ENCODE results near the gene MICA. TPM values are rescaled to one million over a fixed set of nuclear protein-coding genes. Genes with fewer than 3 reads are reported as not detected.
"Not testable (repeated sequence)": the region's sequence is repeated elsewhere in the genome, so short reads cannot be mapped to it uniquely, and the experiment has no call there.

The MICA gene
- total RNA-seq, 1 donor from 2014 or later, result 19.2 TPM

GRCh38 chr6:31399589-31400466, 3.6 kb upstream of the MICA start:
- DNase-seq (ENCODE audit: low spot score in 2 of 2), result peak; percentile 54 to 97
- intact Hi-C loops (cut with DNase I), result loop anchor here (2.0 to 10.0 kb wide), 4 partner anchors 27 to 783 kb away; partner anchors contain the start of genes DDX39B, FLOT1, IER3 and MRPS18B
- peak; percentile 92 to 98 (median 94) for TF ChIP-seq CTCF (IDR thresholded peaks at IDR 0.05)
- Histone ChIP-seq H3K27ac (peak overlapping the region; percentile 92 to 95), H3K9me3 (no peaks in the 10 kb centered on the region), H3K27me3 (no peaks in the 10 kb centered on the region), H3K36me3 (peaks cover 0 to under 1% of the 10 kb centered on the region in 2 donors), H3K4me1 (peaks cover 9 to 17% of the 10 kb centered on the region in 2 donors), H3K4me3 (peak overlapping the region; percentile 68 to 76)

- peak in 1 of 2 donors; percentile 90 for DNase-seq (ENCODE audit: low spot score in 2 of 2)
- Histone ChIP-seq H3K4me3 (peak overlapping the region; percentile 68 to 76), H3K9me3 (no peaks in the 10 kb centered on the region), H3K36me3 (no peaks in the 10 kb centered on the region), H3K4me1 (peaks cover 9 to 20% of the 10 kb centered on the region in 2 donors), H3K27me3 (no peaks in the 10 kb centered on the region), H3K27ac (peak overlapping the region; percentile 92 to 95)
- intact Hi-C loops (cut with DNase I), result loop anchor here (2.0 to 10.0 kb wide), 4 partner anchors 26 to 783 kb away; partner anchors contain the start of genes DDX39B, FLOT1, IER3 and MRPS18B
- TF ChIP-seq CTCF (IDR thresholded peaks at IDR 0.05), result no peak
Observed at GRCh38 chr6:31400467-31401289, 2.7 kb upstream of the MICA start.

DNA sequence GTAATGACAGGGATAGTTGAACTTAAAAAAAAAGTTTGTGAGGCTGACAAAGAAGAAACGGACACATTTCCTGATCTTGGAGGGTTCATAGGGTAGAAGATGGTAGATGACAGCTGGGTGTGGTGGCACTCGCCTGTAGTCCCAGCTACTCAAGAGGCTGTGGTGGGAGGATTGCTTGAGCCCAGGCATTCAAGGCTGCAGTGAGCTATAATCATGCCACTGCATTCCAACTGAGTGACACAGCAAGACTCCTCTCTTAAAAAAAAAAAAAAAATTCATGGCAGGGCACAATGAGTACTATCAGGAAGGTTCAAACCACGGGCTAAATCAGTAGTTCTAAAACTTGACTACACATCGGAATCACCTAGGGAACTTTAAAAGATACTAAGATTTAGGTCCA, 2.0 kb upstream of the MICA start:
- H3K27ac ChIP-seq, result peak overlapping the region; percentile 92 to 95
- no peaks in the 10 kb centered on the region for H3K36me3 ChIP-seq
- H3K9me3 ChIP-seq, result no peaks in the 10 kb centered on the region
- no peaks in the 10 kb centered on the region for H3K27me3 ChIP-seq
- intact Hi-C loops (cut with DNase I), result loop anchor here (2.0 to 10.0 kb wide), 4 partner anchors 25 to 784 kb away; partner anchors contain the start of genes DDX39B, FLOT1, IER3 and MRPS18B
- TF ChIP-seq CTCF (IDR thresholded peaks at IDR 0.05), result no peak
- H3K4me1 ChIP-seq, result peaks cover 9 to 20% of the 10 kb centered on the region in 2 donors
- peak in 1 of 2 donors; percentile 81 for DNase-seq (ENCODE audit: low spot score in 2 of 2)
- H3K4me3 ChIP-seq, result peak overlapping the region; percentile 68 to 76

DNA sequence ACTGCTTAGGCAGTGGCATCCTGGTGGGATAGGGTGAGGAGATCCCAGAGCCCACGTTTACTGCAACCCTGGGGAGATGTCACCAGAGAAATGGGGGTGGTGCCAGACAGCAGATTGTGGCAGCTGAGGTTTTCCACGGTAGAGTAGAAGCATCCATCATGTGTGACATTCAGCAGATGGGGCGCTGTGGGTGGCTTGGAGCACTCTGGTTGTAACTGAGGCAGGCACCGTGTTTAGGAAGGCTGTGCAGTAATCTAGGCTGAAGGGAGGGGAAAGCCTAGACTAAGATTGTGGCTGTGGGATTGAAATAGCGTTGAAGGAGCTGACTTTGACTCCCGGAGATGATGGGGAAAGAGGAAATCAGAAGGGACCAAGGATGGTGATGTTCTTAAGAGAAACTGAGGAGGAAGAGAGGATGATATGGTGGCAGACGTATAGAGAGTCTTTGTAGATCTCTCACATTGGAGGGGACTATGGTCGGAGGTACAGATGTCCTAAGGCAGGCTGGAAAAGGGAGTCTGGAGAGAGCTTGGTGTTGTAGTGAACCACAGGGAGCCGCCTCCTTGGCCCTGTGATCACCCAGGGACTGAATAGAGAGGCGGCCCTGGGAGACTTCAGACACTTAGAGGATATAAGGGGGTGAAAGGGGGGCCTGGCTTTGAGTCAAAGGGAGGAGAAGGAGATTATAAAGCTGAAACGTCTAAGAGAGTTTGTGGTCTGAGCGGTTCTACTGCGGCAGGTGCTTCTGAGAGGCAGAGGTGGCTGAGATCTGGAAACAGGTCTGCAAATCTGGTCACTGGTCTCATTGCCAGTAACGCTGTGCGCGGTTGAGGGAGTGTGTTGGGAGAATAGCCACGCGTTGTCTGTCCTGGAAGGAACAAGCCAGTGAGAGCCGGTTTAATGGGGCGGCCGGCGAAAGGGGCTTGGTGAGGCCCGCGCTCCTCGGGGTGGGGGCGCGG, 792 bp upstream of the MICA start:
- Histone ChIP-seq H3K27me3 (no peaks in the 10 kb centered on the region), H3K27ac (peak overlapping the region; percentile 92 to 95), H3K36me3 (no peaks in the 10 kb centered on the region), H3K9me3 (no peaks in the 10 kb centered on the region), H3K4me3 (peak overlapping the region; percentile 68 to 76), H3K4me1 (peaks cover 9 to 21% of the 10 kb centered on the region in 2 donors)
- TF ChIP-seq CTCF (IDR thresholded peaks at IDR 0.05), result no peak
- no peak for DNase-seq (ENCODE audit: low spot score in 2 of 2)
- intact Hi-C loops (cut with DNase I), result loop anchor here (5.0 to 10.0 kb wide), 3 partner anchors 140 to 785 kb away; partner anchors contain the start of genes DDX39B, FLOT1, IER3 and MRPS18B

DNA sequence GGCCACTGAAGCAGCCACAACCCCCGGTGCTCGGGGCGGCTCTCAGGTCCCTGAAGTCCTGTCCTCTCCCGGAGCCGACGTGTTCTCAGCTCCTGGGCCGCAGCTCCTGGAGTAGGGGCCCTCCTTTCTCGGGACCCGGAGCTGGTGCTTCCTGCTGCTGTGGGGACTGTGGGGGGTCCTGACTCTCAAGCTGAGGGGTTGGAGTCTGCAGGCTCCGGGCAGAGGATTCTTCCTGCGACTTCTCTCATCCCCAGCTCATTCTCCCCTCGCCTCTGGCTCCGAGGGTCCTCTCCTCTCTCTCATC, 618 bp downstream of the MICA start:
- not testable (repeated sequence) for DNase-seq (ENCODE audit: low spot score in 2 of 2); H3K27me3 ChIP-seq; H3K36me3 ChIP-seq; H3K9me3 ChIP-seq
- intact Hi-C loops (cut with DNase I), result loop anchor here (5.0 to 10.0 kb wide), 3 partner anchors 138 to 787 kb away; partner anchors contain the start of genes DDX39B, FLOT1, IER3 and MRPS18B
- Histone ChIP-seq H3K27ac (peak overlapping the region; percentile 92 to 95), H3K4me3 (peak overlapping the region; percentile 68 to 76), H3K4me1 (peaks cover 12 to 29% of the 10 kb centered on the region in 2 donors)
